Liver (tissue), 9 donors: ENCODE results near the gene BSPRY. TPM values are rescaled to one million over a fixed set of nuclear protein-coding genes. Genes with fewer than 3 reads are reported as not detected.

ENCODE experiments used
- DNase-seq: peaks from one replicate; pipeline ENCODE4 v3.0.0-alpha.2; 2017; ENCODE audit warnings: low spot score
- H3K27ac ChIP-seq, 2 donors: one replicate each; pipeline ENCODE4 v1.7.0; 2013; ENCODE audit warnings: inconsistent platforms in 2 of 2, low read length in 2 of 2, control low read depth in 1 of 2, low read depth in 1 of 2, mild to moderate bottlenecking in 1 of 2
- H3K27me3 ChIP-seq, 4 donors: one replicate each; pipeline versions ENCODE4 v1.6.1 to v1.7.0; 2013; ENCODE audit warnings: low read length in 3 of 4, inconsistent platforms in 1 of 4, mild to moderate bottlenecking in 1 of 4, moderate library complexity in 1 of 4; ENCODE audit not compliant: control insufficient read depth in 4 of 4, insufficient read depth in 4 of 4
- H3K36me3 ChIP-seq, 4 donors: one replicate each; pipeline versions ENCODE4 v1.6.1 to v1.7.0; 2013; ENCODE audit warnings: low read length in 3 of 4, mild to moderate bottlenecking in 3 of 4, low read depth in 1 of 4, moderate library complexity in 1 of 4; ENCODE audit not compliant: control insufficient read depth in 4 of 4, insufficient read depth in 3 of 4
- H3K4me1 ChIP-seq, 4 donors: one replicate each; pipeline versions ENCODE4 v1.6.1 to v1.7.0; 2013; ENCODE audit warnings: low read length in 3 of 4, mild to moderate bottlenecking in 3 of 4, moderate library complexity in 1 of 4; ENCODE audit not compliant: control insufficient read depth in 4 of 4, insufficient read depth in 4 of 4
- H3K4me3 ChIP-seq, 3 donors: one replicate each; pipeline versions ENCODE4 v1.6.1 to v1.7.0; 2013; ENCODE audit warnings: low read length in 3 of 3, control low read depth in 1 of 3, low read depth in 1 of 3, mild to moderate bottlenecking in 1 of 3
- H3K9ac ChIP-seq, 2 donors: one replicate each; pipeline ENCODE4 v1.7.0; 2013; ENCODE audit warnings: low read length in 2 of 2, mild to moderate bottlenecking in 2 of 2, moderate library complexity in 2 of 2, control low read depth in 1 of 2, low read depth in 1 of 2
- H3K9me3 ChIP-seq, 4 donors: one replicate each; pipeline versions ENCODE4 v1.6.1 to v1.7.0; 2013; ENCODE audit warnings: low read length in 3 of 4; ENCODE audit not compliant: control insufficient read depth in 4 of 4
- EGR1 ChIP-seq, 2 donors: IDR thresholded peaks; 2 replicates each; pipeline ENCODE4 v1.6.1; 2016 to 2018; ENCODE audit warnings: antibody characterized with exemption in 2 of 2, low read depth in 2 of 2
- FOXA1 ChIP-seq: IDR thresholded peaks from 2 replicates; pipeline ENCODE4 v1.6.1; 2016; ENCODE audit warnings: antibody characterized with exemption
- FOXA2 ChIP-seq: IDR thresholded peaks from 2 replicates; pipeline ENCODE4 v1.6.1; 2016; ENCODE audit warnings: antibody characterized with exemption
- GABPA ChIP-seq, 2 donors: IDR thresholded peaks in 1 of 2; conservative IDR thresholded peaks in 1 of 2; 2 replicates each; pipeline ENCODE4 v1.6.1; 2016; ENCODE audit warnings: antibody characterized with exemption in 2 of 2, mild to moderate bottlenecking in 1 of 2, moderate library complexity in 1 of 2
- HNF4A ChIP-seq, 2 donors: conservative IDR thresholded peaks; 2 replicates each; pipeline ENCODE4 v1.6.1; 2016; ENCODE audit warnings: antibody characterized with exemption in 2 of 2, mild to moderate bottlenecking in 2 of 2
- HNF4G ChIP-seq: IDR thresholded peaks from 2 replicates; pipeline ENCODE4 v1.6.1; 2016; ENCODE audit warnings: antibody characterized with exemption
- JUND ChIP-seq, 2 donors: IDR thresholded peaks; 2 replicates each; pipeline ENCODE4 v1.6.1; 2016; ENCODE audit warnings: antibody characterized with exemption in 2 of 2
- NR2F2 ChIP-seq: IDR thresholded peaks from 2 replicates; pipeline ENCODE4 v1.6.1; 2016; ENCODE audit warnings: antibody characterized with exemption
- RAD21 ChIP-seq, 2 donors: IDR thresholded peaks; 2 replicates each; pipeline ENCODE4 v1.6.1; 2016; ENCODE audit warnings: antibody characterized with exemption in 2 of 2, mild to moderate bottlenecking in 2 of 2
- SP1 ChIP-seq: IDR thresholded peaks from 2 replicates; pipeline ENCODE4 v1.6.1; 2018; ENCODE audit warnings: antibody characterized with exemption, mild to moderate bottlenecking
- TAF1 ChIP-seq: conservative IDR thresholded peaks from 2 replicates; pipeline ENCODE4 v1.6.1; 2016; ENCODE audit warnings: antibody characterized with exemption, mild to moderate bottlenecking
- YY1 ChIP-seq: IDR thresholded peaks from 2 replicates; pipeline ENCODE4 v1.6.1; 2016; ENCODE audit warnings: antibody characterized with exemption, mild to moderate bottlenecking
- WGBS: extraction: QIAGEN DNeasy Blood & Tissue Kit; methylation state at CpG from one replicate; pipeline ENCODE4 v1.1.7; 2013; 5-methylcytosine and 5-hydroxymethylcytosine counted together
- polyA plus RNA-seq, 2 donors: library from polyadenylated mRNA; stranded (reverse) in 1 of 2; unstranded in 1 of 2; fragments of 200-250 nt in 1 of 2; fragments of >200 nt in 1 of 2; fragmentation: Nextera tagmentation in 1 of 2; extraction: Ambion mirVana in 1 of 2; gene quantifications; one replicate each; pipeline versions ENCODE4 v1.2.1 to v1.2.3, GENCODE V29; 2013 to 2015
- total RNA-seq, 2 donors: library from RNA; depleted of rRNA; stranded (reverse); fragments of >200 nt; gene quantifications; one replicate each; pipeline ENCODE4 v1.2.3, GENCODE V29; 2014
- TF ChIP-seq, protein P1 (sequence below): fragments of 150-350 bp; IDR thresholded peaks from 2 replicates; pipeline ENCODE4 v1.5.1; 2017; ENCODE audit warnings: improper control_type of control experiment, low read depth, low read length; ENCODE audit not compliant: missing input control
- TF ChIP-seq, protein P2 (sequence below): IDR thresholded peaks from 2 replicates; pipeline ENCODE4 v1.6.1; 2016; ENCODE audit warnings: antibody characterized with exemption
- TF ChIP-seq, protein P3 (sequence below): IDR thresholded peaks from 2 replicates; pipeline ENCODE4 v1.6.1; 2016; ENCODE audit warnings: antibody characterized with exemption
- TF ChIP-seq, protein P4 (sequence below): IDR thresholded peaks from 2 replicates; pipeline ENCODE4 v1.6.1; 2016; ENCODE audit warnings: antibody characterized with exemption, mild to moderate bottlenecking
- donor health status: healthy.
- donor health status: healthy.
- donor health status: healthy.
- donor health status: healthy.
- donor health status: healthy.

Gene BSPRY
- total and polyA plus RNA-seq, 4 donors: 0.31 to 2.3 (median 0.65) TPM

DNA sequence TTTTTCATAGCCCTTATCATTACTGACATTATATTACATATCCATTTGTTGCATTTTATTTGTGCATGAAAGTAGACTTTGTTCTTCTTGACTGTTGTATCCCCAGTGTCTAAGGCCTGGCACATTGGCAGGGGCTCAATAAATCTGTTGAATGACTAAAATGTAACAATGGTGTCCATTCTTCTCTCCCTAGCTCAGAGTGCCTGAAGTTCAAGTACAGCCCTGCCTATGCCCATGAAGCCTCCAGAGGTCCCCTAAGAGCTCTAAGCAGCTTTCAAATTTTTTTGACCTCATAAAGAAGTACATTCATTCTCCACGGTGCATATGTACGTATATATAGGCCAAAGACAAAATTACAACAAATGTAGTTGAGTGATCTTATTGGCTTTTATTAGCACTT lies 4.2 kb upstream of the BSPRY start (continued):
- TF ChIP-seq, protein P1, sequence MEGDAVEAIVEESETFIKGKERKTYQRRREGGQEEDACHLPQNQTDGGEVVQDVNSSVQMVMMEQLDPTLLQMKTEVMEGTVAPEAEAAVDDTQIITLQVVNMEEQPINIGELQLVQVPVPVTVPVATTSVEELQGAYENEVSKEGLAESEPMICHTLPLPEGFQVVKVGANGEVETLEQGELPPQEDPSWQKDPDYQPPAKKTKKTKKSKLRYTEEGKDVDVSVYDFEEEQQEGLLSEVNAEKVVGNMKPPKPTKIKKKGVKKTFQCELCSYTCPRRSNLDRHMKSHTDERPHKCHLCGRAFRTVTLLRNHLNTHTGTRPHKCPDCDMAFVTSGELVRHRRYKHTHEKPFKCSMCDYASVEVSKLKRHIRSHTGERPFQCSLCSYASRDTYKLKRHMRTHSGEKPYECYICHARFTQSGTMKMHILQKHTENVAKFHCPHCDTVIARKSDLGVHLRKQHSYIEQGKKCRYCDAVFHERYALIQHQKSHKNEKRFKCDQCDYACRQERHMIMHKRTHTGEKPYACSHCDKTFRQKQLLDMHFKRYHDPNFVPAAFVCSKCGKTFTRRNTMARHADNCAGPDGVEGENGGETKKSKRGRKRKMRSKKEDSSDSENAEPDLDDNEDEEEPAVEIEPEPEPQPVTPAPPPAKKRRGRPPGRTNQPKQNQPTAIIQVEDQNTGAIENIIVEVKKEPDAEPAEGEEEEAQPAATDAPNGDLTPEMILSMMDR: no peak

DNA sequence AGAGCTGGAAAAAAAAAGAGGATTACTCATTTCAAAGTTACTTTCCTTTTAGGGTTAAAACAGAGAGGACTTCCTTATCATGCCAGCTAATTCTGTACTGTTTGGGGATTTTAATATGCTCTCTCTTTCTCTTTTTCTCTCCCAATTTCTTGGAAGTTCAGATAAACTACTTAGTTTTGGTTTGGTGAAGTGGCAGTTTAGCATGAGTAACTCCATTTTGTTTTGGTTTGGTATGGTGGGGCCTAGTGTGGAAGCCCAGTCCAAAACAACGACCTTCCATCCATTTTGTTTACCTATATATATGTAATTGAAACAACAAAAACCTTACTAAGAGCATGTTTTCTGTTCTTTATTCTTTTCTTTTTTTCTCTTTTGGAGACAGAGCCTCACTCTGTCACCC lies 3.7 kb upstream of the BSPRY start:
- WGBS: 77% methylated on average over 1 of the region's 1 CpG
- Histone ChIP-seq H3K9ac (no peak overlapping the region), H3K9me3 (no peaks in the 10 kb centered on the region), H3K4me1 (peaks cover 7 to 14% (median 10%) of the 10 kb centered on the region in 4 donors), H3K4me3 (no peak overlapping the region), H3K36me3 (no peaks in the 10 kb centered on the region), H3K27me3 (no peaks in the 10 kb centered on the region), H3K27ac (no peak overlapping the region)
- TF ChIP-seq, protein P2, sequence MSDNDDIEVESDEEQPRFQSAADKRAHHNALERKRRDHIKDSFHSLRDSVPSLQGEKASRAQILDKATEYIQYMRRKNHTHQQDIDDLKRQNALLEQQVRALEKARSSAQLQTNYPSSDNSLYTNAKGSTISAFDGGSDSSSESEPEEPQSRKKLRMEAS: no peak
- TF ChIP-seq EGR1 (IDR thresholded peaks at IDR 0.05; ENCODE audit: low read depth in 2 of 2) (no peak), RAD21 (IDR thresholded peaks at IDR 0.05) (no peak), FOXA2 (no peak), HNF4G (no peak), NR2F2 (no peak)
- DNase-seq: no peak

DNA sequence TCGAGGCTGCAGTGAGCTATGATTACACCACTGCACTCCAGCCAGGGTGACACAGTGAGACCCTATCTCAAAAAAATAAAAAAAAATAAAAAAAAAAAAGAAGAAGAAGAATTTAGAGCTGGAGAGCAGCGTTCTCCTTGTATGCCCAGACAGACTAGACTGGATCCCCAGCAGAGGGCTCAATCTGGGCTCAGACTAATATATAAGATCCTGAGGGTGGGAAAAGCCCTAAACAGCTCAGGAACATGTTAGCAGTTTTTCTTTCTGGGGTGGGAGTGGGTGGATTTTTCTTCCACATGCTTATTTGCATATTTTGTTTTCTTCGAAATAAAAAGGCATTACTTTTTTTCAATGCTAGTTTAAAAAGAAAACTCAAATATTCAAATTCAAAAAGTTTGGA lies 904 bp upstream of the BSPRY start:
- no peaks in the 10 kb centered on the region for H3K36me3 ChIP-seq
- H3K27me3 ChIP-seq: no peaks in the 10 kb centered on the region
- no peak for DNase-seq
- H3K27ac ChIP-seq: no peak overlapping the region
- H3K4me3 ChIP-seq: no peak overlapping the region
- no peak for TF ChIP-seq RAD21 (IDR thresholded peaks at IDR 0.05)
- no peak for TF ChIP-seq NR2F2
- TF ChIP-seq JUND (IDR thresholded peaks at IDR 0.05): no peak
- no peak for TF ChIP-seq HNF4G
- no peak for TF ChIP-seq FOXA2
- TF ChIP-seq HNF4A (conservative IDR thresholded peaks at IDR 0.05): no peak
- TF ChIP-seq EGR1 (IDR thresholded peaks at IDR 0.05; ENCODE audit: low read depth in 2 of 2): no peak
- TF ChIP-seq SP1: no peak
- TF ChIP-seq TAF1: no peak
- TF ChIP-seq GABPA (IDR thresholded peaks at IDR 0.05 in 1 of 2, conservative IDR thresholded peaks at IDR 0.05 in 1 of 2): no peak
- no peak for TF ChIP-seq FOXA1
- TF ChIP-seq, protein P1: no peak
- H3K9me3 ChIP-seq: no peaks in the 10 kb centered on the region
- WGBS: 90% methylated on average over 3 of the region's 3 CpGs
- H3K9ac ChIP-seq: no peak overlapping the region
- H3K4me1 ChIP-seq: peaks cover 7 to 11% (median 9%) of the 10 kb centered on the region in 4 donors

DNA sequence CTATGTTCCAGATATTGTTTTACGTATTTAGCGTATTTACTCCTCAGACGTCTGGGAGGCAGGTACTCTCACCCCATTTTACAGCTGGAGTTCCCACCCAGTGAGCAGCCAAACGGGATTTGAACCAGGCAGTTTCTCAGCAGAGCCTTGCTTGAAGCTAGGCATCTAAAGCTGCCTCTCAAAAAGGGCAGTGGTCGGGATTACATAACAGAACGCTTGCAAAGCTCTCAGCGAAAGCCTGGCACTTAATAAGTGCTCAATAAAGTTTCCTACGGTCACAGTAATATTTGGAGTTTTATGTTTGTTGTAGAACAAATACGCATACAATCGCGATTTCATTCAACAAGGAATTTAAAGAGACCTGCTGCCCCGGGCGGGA lies 286 bp upstream of the BSPRY start:
- H3K4me1 ChIP-seq: peaks cover 5 to 7% (median 6%) of the 10 kb centered on the region in 4 donors
- no peak overlapping the region for H3K27ac ChIP-seq
- H3K9ac ChIP-seq: no peak overlapping the region
- 24% methylated on average over 13 of the region's 13 CpGs for WGBS
- H3K9me3 ChIP-seq: no peaks in the 10 kb centered on the region
- H3K4me3 ChIP-seq: peak overlapping the region in 1 of 3 donors; percentile 73
- no peaks in the 10 kb centered on the region for H3K27me3 ChIP-seq
- H3K36me3 ChIP-seq: no peaks in the 10 kb centered on the region
- no peak for DNase-seq
- TF ChIP-seq FOXA1: no peak
- no peak for TF ChIP-seq YY1
- no peak for TF ChIP-seq SP1
- TF ChIP-seq, protein P3, sequence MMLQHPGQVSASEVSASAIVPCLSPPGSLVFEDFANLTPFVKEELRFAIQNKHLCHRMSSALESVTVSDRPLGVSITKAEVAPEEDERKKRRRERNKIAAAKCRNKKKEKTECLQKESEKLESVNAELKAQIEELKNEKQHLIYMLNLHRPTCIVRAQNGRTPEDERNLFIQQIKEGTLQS: no peak
- TF ChIP-seq, protein P2: no peak
- TF ChIP-seq, protein P4, sequence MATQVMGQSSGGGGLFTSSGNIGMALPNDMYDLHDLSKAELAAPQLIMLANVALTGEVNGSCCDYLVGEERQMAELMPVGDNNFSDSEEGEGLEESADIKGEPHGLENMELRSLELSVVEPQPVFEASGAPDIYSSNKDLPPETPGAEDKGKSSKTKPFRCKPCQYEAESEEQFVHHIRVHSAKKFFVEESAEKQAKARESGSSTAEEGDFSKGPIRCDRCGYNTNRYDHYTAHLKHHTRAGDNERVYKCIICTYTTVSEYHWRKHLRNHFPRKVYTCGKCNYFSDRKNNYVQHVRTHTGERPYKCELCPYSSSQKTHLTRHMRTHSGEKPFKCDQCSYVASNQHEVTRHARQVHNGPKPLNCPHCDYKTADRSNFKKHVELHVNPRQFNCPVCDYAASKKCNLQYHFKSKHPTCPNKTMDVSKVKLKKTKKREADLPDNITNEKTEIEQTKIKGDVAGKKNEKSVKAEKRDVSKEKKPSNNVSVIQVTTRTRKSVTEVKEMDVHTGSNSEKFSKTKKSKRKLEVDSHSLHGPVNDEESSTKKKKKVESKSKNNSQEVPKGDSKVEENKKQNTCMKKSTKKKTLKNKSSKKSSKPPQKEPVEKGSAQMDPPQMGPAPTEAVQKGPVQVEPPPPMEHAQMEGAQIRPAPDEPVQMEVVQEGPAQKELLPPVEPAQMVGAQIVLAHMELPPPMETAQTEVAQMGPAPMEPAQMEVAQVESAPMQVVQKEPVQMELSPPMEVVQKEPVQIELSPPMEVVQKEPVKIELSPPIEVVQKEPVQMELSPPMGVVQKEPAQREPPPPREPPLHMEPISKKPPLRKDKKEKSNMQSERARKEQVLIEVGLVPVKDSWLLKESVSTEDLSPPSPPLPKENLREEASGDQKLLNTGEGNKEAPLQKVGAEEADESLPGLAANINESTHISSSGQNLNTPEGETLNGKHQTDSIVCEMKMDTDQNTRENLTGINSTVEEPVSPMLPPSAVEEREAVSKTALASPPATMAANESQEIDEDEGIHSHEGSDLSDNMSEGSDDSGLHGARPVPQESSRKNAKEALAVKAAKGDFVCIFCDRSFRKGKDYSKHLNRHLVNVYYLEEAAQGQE: no peak
- TF ChIP-seq HNF4G: no peak
